Endothelial cell of umbilical vein (primary cell): ENCODE data around the gene SOX9. TPM values are rescaled to one million over a fixed set of nuclear protein-coding genes. Genes with fewer than 3 reads are reported as not detected.

Experiments used
- BruUV-seq: library from RNA; stranded (reverse); fragments of 400-500 nt; replicated peaks from 2 replicates; lab custom pipeline; 2021; lab: Mats Ljungman, UMichigan
- CTCF ChIA-PET: fragments of 300-600, 350-600 bp; sonication (Branson Sonifier 250); formaldehyde crosslinking; loops from one replicate; lab custom pipeline; 2021; ENCODE audit warnings: antibody characterized with exemption, inconsistent platforms; lab: Charles Lee
- POLR2A ChIA-PET: fragments of 300-600, 350-600 bp; sonication (Branson Sonifier 250); formaldehyde crosslinking; loops from one replicate; lab custom pipeline; 2021; ENCODE audit warnings: antibody characterized with exemption, inconsistent platforms; lab: Charles Lee
- DNase-seq: peaks from one replicate; pipeline ENCODE4 v3.0.0-alpha.2; 2011; ENCODE audit warnings: low read depth, low spot score
- FAIRE-seq: peaks from 2 replicates; lab custom pipeline; 2011; peaks lifted over from hg19 to GRCh38; lab: Jason Lieb, UNC
- H2AFZ ChIP-seq: 2 replicates; pipeline ENCODE4 v1.6.0; 2012; ENCODE audit warnings: low read depth, low read length, control low read depth, inconsistent platforms
- H3K27ac ChIP-seq: 2 replicates; pipeline ENCODE4 v1.5.1; 2011; ENCODE audit warnings: low read depth, mild to moderate bottlenecking, control low read depth, low read length, moderate library complexity; ENCODE audit not compliant: insufficient read depth
- H3K27me3 ChIP-seq, 2 experiments: 2 replicates each; pipeline versions ENCODE4 v1.6.0 to v1.6.1; 2011; ENCODE audit warnings: low read length in 2 of 2, mixed read lengths in 1 of 2; ENCODE audit not compliant: control insufficient read depth in 2 of 2, insufficient read depth in 2 of 2
- H3K36me3 ChIP-seq, 2 experiments: 2 replicates in 1 of 2; 3 replicates in 1 of 2; pipeline ENCODE4 v1.5.1; 2011; ENCODE audit warnings: low read length in 2 of 2, mild to moderate bottlenecking in 1 of 2, moderate library complexity in 1 of 2; ENCODE audit not compliant: control insufficient read depth in 2 of 2, insufficient read depth in 2 of 2; ENCODE audit errors: extremely low read depth in 1 of 2
- H3K4me1 ChIP-seq: 3 replicates; pipeline ENCODE4 v1.5.1; 2011; ENCODE audit warnings: mild to moderate bottlenecking, low read length; ENCODE audit not compliant: control insufficient read depth, insufficient read depth; ENCODE audit errors: extremely low read depth
- H3K4me2 ChIP-seq: 2 replicates; pipeline ENCODE4 v1.6.1; 2011; ENCODE audit warnings: low read length, control low read depth, mixed read lengths; ENCODE audit not compliant: insufficient read depth
- H3K4me3 ChIP-seq, 3 experiments: fragments of 200-600 bp in 1 of 3; sonication (generic), shearing (Covaris generic) in 1 of 3; replicated peaks in 1 of 3; 2 replicates each; pipeline ENCODE4 v1.5.1; 2011 to 2016; ENCODE audit warnings: control low read depth in 3 of 3, low read length in 3 of 3, mild to moderate bottlenecking in 2 of 3, inconsistent platforms in 1 of 3, low read depth in 1 of 3, moderate library complexity in 1 of 3; ENCODE audit not compliant: insufficient read depth in 1 of 3
- H3K79me2 ChIP-seq: 2 replicates; pipeline ENCODE4 v1.6.0; 2012; ENCODE audit warnings: low read length, inconsistent platforms; ENCODE audit not compliant: control insufficient read depth, insufficient read depth
- H3K9ac ChIP-seq: replicated peaks from 2 replicates; pipeline ENCODE3; 2011; ENCODE audit warnings: low read length, control low read depth; ENCODE audit not compliant: insufficient read depth; ENCODE audit errors: extremely low read depth
- H3K9me1 ChIP-seq: replicated peaks from 3 replicates; pipeline ENCODE4 v1.6.0; 2011; ENCODE audit warnings: mild to moderate bottlenecking, low read length; ENCODE audit not compliant: control insufficient read depth, insufficient read depth; ENCODE audit errors: extremely low read depth
- H3K9me3 ChIP-seq: replicated peaks from 2 replicates; pipeline ENCODE4 v1.5.1; 2012; ENCODE audit warnings: low read length, inconsistent platforms; ENCODE audit not compliant: control insufficient read depth, insufficient read depth
- H4K20me1 ChIP-seq: replicated peaks from 2 replicates; pipeline ENCODE3; 2011; ENCODE audit warnings: mild to moderate bottlenecking, low read length; ENCODE audit not compliant: control insufficient read depth, insufficient read depth; ENCODE audit errors: extremely low read depth
- EZH2 ChIP-seq: IDR thresholded peaks from 2 replicates; pipeline ENCODE4 v1.6.1; 2012; ENCODE audit warnings: borderline replicate concordance, low read depth, mild to moderate bottlenecking, moderate library complexity, low read length, inconsistent platforms; ENCODE audit not compliant: severe bottlenecking
- FOS ChIP-seq: IDR thresholded peaks from 2 replicates; pipeline ENCODE4 v1.6.1; 2011; ENCODE audit warnings: mild to moderate bottlenecking, low read length, moderate library complexity, borderline replicate concordance; ENCODE audit not compliant: insufficient read depth
- GATA2 ChIP-seq: IDR thresholded peaks from 2 replicates; pipeline ENCODE4 v1.7.0; 2011; ENCODE audit warnings: low read depth, mild to moderate bottlenecking, moderate library complexity, mixed read lengths, low read length; ENCODE audit not compliant: insufficient read length, insufficient read depth
- JUN ChIP-seq: IDR thresholded peaks from 2 replicates; pipeline ENCODE4 v1.6.1; 2011; ENCODE audit warnings: borderline replicate concordance, low read depth; ENCODE audit not compliant: insufficient read length, insufficient read depth
- MYC ChIP-seq: IDR thresholded peaks from one replicate; pipeline ENCODE4 v1.6.1; 2011; ENCODE audit warnings: mild to moderate bottlenecking, low read depth, low read length
- POLR2AphosphoS5 ChIP-seq: IDR thresholded peaks from 2 replicates; pipeline ENCODE4 v1.6.1; 2012; ENCODE audit warnings: low read depth, mild to moderate bottlenecking, control low read depth, low read length, moderate library complexity; ENCODE audit not compliant: insufficient read depth
- dilution Hi-C: fragments of 300-500 bp; cut with MboI; formaldehyde crosslinking; loops from one replicate; pipeline ENCODE4 v1.15.0; 2019; ENCODE audit warnings: low sequenced_read_pairs; ENCODE audit not compliant: extremely low pct_ligation_motif_present
- intact Hi-C: fragments of 100-400 bp; cut with micrococcal nuclease; formaldehyde crosslinking; loops from one replicate; pipeline ENCODE4 v1.10.0; 2022
- polyA plus RNA-seq, 4 experiments: library from polyadenylated mRNA; depleted of rRNA in 3 of 4; stranded (reverse) in 3 of 4; unstranded in 1 of 4; fragments of >200 nt; gene quantifications; 2 replicates each; pipeline versions ENCODE4 v1.2.1 to v1.2.3, GENCODE V29; 2011 to 2012; ENCODE audit warnings: missing spikeins in 1 of 4
- total RNA-seq: library from RNA; stranded (reverse); gene quantifications from 2 replicates; pipeline ENCODE4 v1.2.3, GENCODE V29; 2021
- TF ChIP-seq, protein P1 (sequence below), 2 donors: IDR thresholded peaks; 1 replicate in 1 of 2; 2 replicates in 1 of 2; pipeline ENCODE4 v1.5.1; 2011; ENCODE audit warnings: low read length in 2 of 2, mild to moderate bottlenecking in 2 of 2, moderate library complexity in 2 of 2, control low read depth in 1 of 2, inconsistent platforms in 1 of 2, low read depth in 1 of 2; ENCODE audit not compliant: insufficient read depth in 1 of 2; ENCODE audit errors: extremely low read depth in 1 of 2
- TF ChIP-seq, protein P2 (sequence below): IDR thresholded peaks from 2 replicates; pipeline ENCODE4 v1.6.1; 2011; ENCODE audit not compliant: insufficient read depth, insufficient read length

SOX9 gene
- total and polyA plus RNA-seq, 2 donors (not counting 3 experiments of a cell fraction or from before 2014, with no cell fraction given) = not detected

DNA sequence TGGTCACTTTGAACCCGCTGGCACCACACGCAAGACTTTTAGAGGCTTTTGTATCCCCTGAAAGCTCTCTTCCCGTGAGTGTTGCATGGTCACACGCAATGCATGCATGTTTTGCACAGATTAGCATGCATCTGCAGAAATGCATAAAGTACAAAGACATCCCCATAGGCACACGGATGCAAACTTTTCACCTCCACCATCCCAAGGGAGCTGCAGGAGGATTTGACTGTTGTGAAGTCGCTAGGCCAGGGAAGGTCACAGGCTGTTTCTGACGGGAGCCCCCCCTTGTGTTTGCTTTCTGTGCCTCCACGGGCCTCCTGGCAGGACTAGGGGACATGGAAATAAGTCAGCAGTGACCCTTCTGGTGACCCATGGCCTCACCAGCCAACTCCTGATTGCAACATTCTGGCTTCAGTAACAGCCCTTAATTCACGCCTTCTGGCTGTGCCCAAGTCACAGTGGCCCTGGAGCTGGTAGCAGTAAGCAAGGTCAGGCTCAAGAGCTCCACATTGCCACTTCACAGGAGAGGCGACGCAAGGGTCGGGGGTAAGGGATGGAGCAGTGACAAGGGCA, 45.1 kb downstream of the SOX9 start:
- H3K4me2 ChIP-seq = no peak overlapping the region
- no peaks in the 10 kb centered on the region for H3K79me2 ChIP-seq
- dilution Hi-C loops (no loop called here), intact Hi-C loops (no loop called here)
- DNase-seq = no peak
- peaks cover 5% of the 10 kb centered on the region for H3K9me3 ChIP-seq
- no peaks in the 10 kb centered on the region for H3K27me3 ChIP-seq
- ChIA-PET POLR2A (no interaction called here), CTCF (no interaction called here)
- no peaks in the 10 kb centered on the region for H3K4me1 ChIP-seq
- TF ChIP-seq MYC (no peak), FOS (no peak), GATA2 (no peak), JUN (no peak), POLR2AphosphoS5 (no peak), EZH2 (no peak)
- TF ChIP-seq, protein P1, sequence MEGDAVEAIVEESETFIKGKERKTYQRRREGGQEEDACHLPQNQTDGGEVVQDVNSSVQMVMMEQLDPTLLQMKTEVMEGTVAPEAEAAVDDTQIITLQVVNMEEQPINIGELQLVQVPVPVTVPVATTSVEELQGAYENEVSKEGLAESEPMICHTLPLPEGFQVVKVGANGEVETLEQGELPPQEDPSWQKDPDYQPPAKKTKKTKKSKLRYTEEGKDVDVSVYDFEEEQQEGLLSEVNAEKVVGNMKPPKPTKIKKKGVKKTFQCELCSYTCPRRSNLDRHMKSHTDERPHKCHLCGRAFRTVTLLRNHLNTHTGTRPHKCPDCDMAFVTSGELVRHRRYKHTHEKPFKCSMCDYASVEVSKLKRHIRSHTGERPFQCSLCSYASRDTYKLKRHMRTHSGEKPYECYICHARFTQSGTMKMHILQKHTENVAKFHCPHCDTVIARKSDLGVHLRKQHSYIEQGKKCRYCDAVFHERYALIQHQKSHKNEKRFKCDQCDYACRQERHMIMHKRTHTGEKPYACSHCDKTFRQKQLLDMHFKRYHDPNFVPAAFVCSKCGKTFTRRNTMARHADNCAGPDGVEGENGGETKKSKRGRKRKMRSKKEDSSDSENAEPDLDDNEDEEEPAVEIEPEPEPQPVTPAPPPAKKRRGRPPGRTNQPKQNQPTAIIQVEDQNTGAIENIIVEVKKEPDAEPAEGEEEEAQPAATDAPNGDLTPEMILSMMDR (IDR thresholded peaks at IDR 0.05; ENCODE audit: extremely low read depth in 1 of 2, insufficient read depth in 1 of 2, low read depth in 1 of 2, low read length in 2 of 2) = no peak
- TF ChIP-seq, protein P2, sequence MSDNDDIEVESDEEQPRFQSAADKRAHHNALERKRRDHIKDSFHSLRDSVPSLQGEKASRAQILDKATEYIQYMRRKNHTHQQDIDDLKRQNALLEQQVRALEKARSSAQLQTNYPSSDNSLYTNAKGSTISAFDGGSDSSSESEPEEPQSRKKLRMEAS = no peak
- no peaks in the 10 kb centered on the region for H3K9me1 ChIP-seq
- no peak overlapping the region for H2AFZ ChIP-seq
- no TSS peak for BruUV-seq
- H3K4me3 ChIP-seq = no peak overlapping the region
- H4K20me1 ChIP-seq = no peaks in the 10 kb centered on the region
- no peak overlapping the region for H3K9ac ChIP-seq
- no peak overlapping the region for H3K27ac ChIP-seq
- no peak for FAIRE-seq
- H3K36me3 ChIP-seq = no peaks in the 10 kb centered on the region
